H1 (cell line): Measurements from ENCODE around the gene HNRNPAB. TPM values are rescaled to one million over a fixed set of nuclear protein-coding genes. Genes with fewer than 3 reads are reported as not detected.

Experiments used
- BRCA1 ChIP-seq: IDR thresholded peaks from 2 replicates; pipeline ENCODE4 v1.6.1; 2012; ENCODE audit warnings: low read depth, low read length, improper control_type of control experiment
- KDM1A ChIP-seq: fragments of 200-600, 300-600 bp; sonication (generic); IDR thresholded peaks from 2 replicates; pipeline ENCODE4 v1.7.1; 2016; ENCODE audit warnings: mild to moderate bottlenecking, low read length, borderline replicate concordance
- KDM5A ChIP-seq: fragments of 200-600 bp; IDR thresholded peaks from 2 replicates; pipeline ENCODE4 v1.7.1; 2012; ENCODE audit warnings: mild to moderate bottlenecking, low read length, inconsistent platforms, mixed read lengths
- TCF12 ChIP-seq: IDR thresholded peaks from 2 replicates; pipeline ENCODE4 v1.6.1; 2011; ENCODE audit warnings: low read depth, mild to moderate bottlenecking, low read length
- polyA plus RNA-seq, 7 experiments: library from polyadenylated mRNA; depleted of rRNA in 3 of 7; stranded (reverse) in 5 of 7; unstranded in 2 of 7; fragments of >200 nt in 5 of 7; fragments of 200-250 nt in 2 of 7; gene quantifications; 1 replicate in 5 of 7; 2 replicates in 1 of 7; 4 replicates in 1 of 7; pipeline versions ENCODE4 v1.2.1 to v1.2.3, GENCODE V29; 2011 to 2013; ENCODE audit warnings: missing spikeins in 2 of 7, mixed read lengths in 2 of 7
- total RNA-seq: library from RNA; stranded (reverse); fragmentation: NEBNext Ultra II Directional; extraction: Animal tissue kit (Norgen Biotek cat#: 25700); gene quantifications from 2 replicates; pipeline ENCODE4 v1.2.1, GENCODE V29; 2021

Gene HNRNPAB
- total and polyA plus RNA-seq, 2 of the 8 experiments (the other 6 are each of a cell fraction or from before 2014, with no cell fraction given), result 373 to 563 TPM

GRCh38 chr5:178210686-178211085, 6.4 kb downstream of the HNRNPAB start (continued):
- TF ChIP-seq KDM1A, result no peak
- TF ChIP-seq BRCA1, result no peak
- TF ChIP-seq KDM5A, result no peak
- no peak for TF ChIP-seq TCF12
